C4-2B (cell line): ENCODE results near the gene RBFOX2.
"Not testable (repeated sequence)": the region's sequence is repeated elsewhere in the genome, so short reads cannot be mapped to it uniquely, and the experiment has no call there.

Experiments
- ZFX ChIP-seq: fragments of 450-650 bp; IDR thresholded peaks from 2 replicates; pipeline ENCODE4 v1.6.1; 2017
- TF ChIP-seq, protein P1 (sequence below): fragments of 450-650 bp; conservative IDR thresholded peaks from 2 replicates; pipeline ENCODE4 v1.5.1; 2017; ENCODE audit warnings: mild to moderate bottlenecking

- TF ChIP-seq, protein P1, sequence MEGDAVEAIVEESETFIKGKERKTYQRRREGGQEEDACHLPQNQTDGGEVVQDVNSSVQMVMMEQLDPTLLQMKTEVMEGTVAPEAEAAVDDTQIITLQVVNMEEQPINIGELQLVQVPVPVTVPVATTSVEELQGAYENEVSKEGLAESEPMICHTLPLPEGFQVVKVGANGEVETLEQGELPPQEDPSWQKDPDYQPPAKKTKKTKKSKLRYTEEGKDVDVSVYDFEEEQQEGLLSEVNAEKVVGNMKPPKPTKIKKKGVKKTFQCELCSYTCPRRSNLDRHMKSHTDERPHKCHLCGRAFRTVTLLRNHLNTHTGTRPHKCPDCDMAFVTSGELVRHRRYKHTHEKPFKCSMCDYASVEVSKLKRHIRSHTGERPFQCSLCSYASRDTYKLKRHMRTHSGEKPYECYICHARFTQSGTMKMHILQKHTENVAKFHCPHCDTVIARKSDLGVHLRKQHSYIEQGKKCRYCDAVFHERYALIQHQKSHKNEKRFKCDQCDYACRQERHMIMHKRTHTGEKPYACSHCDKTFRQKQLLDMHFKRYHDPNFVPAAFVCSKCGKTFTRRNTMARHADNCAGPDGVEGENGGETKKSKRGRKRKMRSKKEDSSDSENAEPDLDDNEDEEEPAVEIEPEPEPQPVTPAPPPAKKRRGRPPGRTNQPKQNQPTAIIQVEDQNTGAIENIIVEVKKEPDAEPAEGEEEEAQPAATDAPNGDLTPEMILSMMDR = not testable (repeated sequence)
- TF ChIP-seq ZFX = not testable (repeated sequence)
Measured at GRCh38 chr22:35993727-35994126, 34.9 kb downstream of the RBFOX2 start.
